GM19099 (cell line): Measurements from ENCODE around the gene TMEM179.

Experiments used
- POLR2A ChIP-seq: IDR thresholded peaks from 3 replicates; pipeline ENCODE4 v1.6.1; 2011; ENCODE audit warnings: low read depth; ENCODE audit not compliant: insufficient read length; ENCODE audit errors: extremely low read depth

Gene TMEM179

GRCh38 chr14:104552738-104553125, 51.8 kb downstream of the TMEM179 start:
- TF ChIP-seq POLR2A = no peak

GRCh38 chr14:104551851-104552737, 52.5 kb downstream of the TMEM179 start:
- TF ChIP-seq POLR2A = no peak

GRCh38 chr14:104550861-104551728, 53.5 kb downstream of the TMEM179 start:
- TF ChIP-seq POLR2A = no peak

GRCh38 chr14:104550340-104550860, 54.2 kb downstream of the TMEM179 start:
- no peak for TF ChIP-seq POLR2A

DNA sequence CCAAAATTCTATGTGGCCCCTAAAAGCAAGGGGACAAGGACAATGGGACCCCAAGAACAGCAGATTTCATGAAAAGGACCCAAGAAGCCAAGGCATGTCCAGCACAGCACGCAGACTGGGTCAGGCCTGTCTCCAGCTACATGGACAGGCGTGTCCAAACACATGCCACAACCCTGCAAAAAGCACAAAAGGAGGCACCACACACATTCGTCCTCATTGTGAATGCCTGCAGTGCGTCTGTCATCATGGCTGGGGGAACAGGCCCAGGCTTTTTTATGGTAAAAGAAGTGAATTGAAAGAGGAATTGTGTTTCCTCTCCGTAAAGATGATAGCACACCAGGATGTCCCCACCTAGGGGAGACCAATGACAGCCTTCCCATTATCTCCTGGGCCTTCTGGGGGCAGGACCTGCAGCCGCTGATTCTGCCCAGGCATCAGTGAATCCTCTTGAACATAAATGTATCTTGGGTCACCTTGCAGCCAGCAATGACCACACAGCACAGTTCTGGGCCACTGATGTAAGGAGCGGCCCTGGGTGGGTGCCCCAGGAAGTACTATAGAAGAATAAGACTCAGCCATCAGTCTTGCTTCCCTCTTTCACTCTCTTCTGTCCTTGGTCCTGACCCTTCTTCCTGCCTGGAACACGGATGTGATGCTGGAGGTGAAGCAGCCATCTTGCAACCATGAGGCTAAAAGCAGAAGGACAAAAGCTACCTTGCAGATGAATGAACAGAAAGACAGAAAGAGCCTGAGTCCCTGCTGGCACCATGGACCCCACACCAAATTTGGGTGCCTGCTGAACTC, 54.8 kb downstream of the TMEM179 start:
- TF ChIP-seq POLR2A = no peak

GRCh38 chr14:104548802-104549535, 55.6 kb downstream of the TMEM179 start:
- TF ChIP-seq POLR2A = no peak

DNA sequence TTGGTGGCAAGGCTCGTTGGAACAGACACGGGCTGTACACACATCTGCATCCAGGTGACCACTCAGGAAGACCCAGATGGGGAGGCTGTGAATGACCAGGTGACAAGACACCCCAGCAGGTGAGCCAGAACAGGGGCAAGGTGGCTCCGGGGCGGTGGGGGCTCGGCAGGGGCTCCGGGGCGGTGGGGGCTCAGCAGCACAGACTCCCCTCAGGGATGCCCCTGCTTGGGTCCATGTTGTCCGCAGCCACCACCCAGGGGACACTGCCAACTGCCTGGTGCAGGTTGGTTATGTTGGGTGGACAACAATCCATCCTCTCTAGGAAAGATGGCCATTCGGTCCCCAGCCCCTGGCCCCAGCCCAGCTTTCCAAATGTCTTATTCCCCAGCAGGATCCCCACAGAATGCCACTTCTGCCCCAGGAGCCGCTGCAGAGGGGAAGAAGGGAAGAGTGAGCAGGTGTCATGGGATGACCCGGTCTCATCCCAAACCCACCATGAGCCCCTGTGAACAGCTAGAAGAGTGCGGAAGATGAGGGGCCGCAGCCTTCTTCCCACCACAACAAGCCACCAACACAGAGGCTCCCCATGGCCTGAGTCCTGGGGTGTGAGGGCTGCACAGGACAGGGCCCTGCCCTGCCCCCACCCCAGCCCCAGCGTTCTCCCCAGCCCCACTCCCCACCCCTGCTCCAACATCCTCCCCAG, 56.4 kb downstream of the TMEM179 start:
- no peak for TF ChIP-seq POLR2A

DNA sequence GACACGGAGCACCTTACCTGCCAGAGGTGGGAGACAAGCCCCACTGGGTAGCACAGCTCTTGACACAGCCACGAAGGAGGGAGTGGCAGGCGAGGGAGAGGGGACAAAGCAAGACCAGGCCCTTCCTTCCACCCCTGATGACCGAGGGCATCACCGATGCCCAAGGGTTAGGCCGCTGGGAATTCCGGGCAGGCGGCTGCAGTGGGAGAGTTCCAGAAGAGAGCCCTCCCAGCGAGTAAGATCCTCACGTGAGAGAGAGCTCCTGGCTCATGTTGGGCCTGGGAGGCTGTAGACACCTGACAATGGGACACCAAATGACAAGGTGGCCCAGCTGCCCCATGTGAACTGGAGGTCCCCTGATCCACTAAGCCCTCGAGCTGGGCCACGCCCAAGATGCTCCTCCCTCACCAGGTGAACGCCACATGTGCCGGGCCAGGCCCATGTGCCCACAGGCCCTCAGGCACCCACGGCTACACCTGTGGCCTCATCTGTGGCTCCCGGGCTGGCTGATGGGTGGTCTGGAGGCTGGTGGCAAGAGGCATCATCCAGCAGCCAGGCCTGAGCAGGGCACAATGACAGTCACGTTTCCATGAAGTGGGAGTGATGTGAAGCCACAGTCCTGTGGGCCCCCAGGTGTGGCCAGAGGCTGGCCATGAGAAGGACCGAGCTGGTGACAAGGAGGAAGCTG, 57.1 kb downstream of the TMEM179 start:
- TF ChIP-seq POLR2A = no peak

- TF ChIP-seq POLR2A = no peak
These were observed 57.8 kb downstream of the TMEM179 start for GRCh38 chr14:104546591-104547309.

DNA sequence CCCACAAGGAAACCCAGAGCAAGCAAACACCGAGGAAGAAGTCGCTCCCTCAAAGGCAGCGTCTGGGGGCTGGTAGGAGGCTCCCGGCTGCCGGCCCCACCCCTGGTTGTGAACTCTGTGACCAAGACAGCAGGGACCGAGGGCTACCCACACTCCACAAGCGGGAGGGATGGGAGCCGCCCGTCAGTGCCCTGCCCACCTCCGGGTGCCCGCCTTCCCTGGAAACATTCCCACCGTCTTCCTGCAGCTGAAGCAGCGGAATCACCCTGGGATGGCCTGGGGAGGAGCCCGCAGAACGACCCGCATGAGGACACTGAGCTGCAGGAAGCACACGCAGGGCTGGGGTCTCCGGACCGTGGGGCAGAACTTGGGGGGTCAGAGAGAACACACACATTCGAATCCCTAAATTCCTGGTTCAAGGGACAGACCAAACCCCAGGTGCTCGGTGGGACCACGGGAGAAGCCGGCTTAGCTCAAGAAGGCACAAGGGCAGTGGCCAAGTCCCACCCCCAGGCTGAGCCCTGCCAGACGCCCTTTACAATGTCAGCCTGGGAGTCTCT, 58.5 kb downstream of the TMEM179 start:
- TF ChIP-seq POLR2A = no peak

GRCh38 chr14:104545151-104545941, 59.2 kb downstream of the TMEM179 start:
- no peak for TF ChIP-seq POLR2A
